ENCODE measurements around the gene TACC3.
A peak's percentile ranks its signal among the peaks of the same experiment; 100 is the strongest.
"Not testable (repeated sequence)": the region's sequence is repeated elsewhere in the genome, so short reads cannot be mapped to it uniquely, and the experiment has no call there.

TACC3 gene

GRCh38 chr4:1721003-1721665 is at the start of gene TACC3, which contains the start of gene TMEM129:
TACC3 (plus strand) TSS chr4:1721521; CDS start chr4:1723422, 1,901 bp downstream.
TMEM129 (minus strand) TSS chr4:1721323; CDS start chr4:1720837, 486 bp downstream.
- DNase-seq: peak; percentile 98

DNA sequence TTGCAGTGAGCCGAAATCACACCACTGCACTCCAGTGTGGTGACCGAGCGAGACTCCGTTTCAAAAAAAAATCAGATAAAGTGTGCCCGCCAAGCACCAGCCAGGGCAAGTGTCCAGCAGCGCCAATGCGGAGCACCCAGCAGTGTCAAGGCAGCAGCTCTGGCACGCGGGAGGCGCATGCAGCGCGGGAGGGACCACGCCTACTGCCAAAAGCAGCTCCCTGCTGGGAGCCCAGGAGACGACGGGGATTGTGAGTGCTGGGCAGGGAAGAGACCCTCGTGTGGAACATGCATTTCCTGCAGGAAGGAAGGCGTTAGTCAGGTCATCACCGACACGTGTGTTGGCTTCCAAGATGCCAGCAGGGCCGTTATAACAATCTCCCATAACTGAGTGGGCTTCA is 47.6 kb upstream of the TACC3 start:
- no peak for DNase-seq

DNA sequence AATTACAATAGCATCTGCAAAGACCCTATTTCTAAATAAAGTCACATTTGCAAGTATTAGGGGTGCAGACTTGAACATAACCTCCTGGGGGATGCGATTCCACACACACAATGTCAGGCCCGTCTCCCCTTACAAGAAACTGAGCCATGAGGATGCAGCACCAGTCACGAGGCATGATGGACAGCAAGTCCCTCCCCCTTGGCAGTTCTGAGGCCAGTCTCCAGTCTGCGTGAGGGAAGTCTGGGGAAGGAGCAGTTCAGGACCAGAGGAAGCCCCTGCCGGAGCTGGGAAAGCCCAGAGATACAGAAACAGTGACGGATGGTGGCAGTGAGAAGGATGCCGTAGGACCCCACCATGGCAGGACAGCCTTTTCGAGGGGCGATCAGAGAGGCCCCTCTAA is 46.6 kb upstream of the TACC3 start:
- DNase-seq: no peak

- DNase-seq: no peak
Measured at GRCh38 chr4:1675136-1675801, 46.1 kb upstream of the TACC3 start.

- DNase-seq: no peak
Measured at GRCh38 chr4:1675802-1676137, 45.6 kb upstream of the TACC3 start.

GRCh38 chr4:1676605-1677525 is 44.5 kb upstream of the TACC3 start:
- DNase-seq: no peak

- DNase-seq: no peak
Measured at GRCh38 chr4:1678244-1678643, 43.1 kb upstream of the TACC3 start.

DNA sequence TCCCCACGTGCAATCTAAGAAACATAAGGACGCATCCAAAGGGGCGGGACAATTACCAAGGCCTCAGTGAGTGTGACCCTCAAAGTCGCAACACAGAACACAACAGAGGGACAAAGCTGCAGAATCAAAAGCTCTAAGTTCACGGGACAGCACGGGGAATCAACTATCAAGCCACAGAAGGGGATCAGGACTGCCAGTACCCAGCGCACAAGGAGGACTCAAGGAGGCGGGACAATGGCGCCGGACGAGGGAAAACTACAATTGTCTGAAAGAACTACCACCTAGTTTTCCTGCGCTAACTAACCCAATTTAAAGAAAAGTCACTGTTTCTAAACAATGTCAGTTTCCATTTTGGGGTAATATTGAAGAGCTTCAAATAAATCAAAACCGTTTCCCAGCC is 38.5 kb upstream of the TACC3 start:
- no peak for DNase-seq

- no peak for DNase-seq
Measured at GRCh38 chr4:1683261-1683735, 38.0 kb upstream of the TACC3 start.

- DNase-seq: peak; percentile 96
Measured at GRCh38 chr4:1683736-1684505, 37.4 kb upstream of the TACC3 start, which contains the start of gene FAM53A. FAM53A (minus strand) TSS chr4:1684313; CDS start chr4:1668741, 15,572 bp downstream.

DNA sequence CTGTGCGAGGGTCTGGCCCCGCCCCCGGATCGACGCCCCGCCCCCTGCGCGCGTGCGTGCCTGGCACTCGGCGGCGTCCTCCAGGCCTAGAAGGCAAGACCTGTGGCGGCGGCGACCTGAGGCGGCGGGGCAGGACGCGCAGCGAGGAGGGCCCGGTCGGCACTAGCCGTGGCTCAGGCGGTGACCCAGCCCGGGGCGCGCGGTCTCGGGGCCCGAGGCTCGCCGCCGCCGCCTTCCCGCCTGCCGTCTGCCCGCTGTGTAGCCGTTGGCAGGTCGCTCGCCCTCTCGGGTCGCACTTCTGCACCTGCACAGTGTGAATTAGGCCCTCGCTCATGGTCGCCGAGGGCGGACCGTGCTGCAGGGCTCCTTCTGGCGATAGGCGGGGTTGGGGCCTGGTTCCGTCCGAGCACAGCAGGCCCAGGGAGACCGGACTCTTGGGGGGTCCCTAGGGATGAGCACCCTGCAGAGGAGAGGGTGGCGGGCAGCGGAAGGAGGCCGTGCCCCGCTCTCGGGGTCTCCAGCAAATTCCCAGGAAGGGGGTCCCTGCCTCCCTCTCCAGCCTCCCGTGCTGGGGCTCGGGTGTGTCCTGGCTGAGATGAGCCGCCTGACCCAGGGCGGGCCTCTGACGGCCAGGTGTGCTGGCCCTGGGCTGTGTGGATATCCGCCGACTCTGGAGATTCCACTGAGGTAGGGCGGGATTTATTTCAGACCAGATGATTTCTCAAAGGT is 36.7 kb upstream of the TACC3 start:
- DNase-seq: no peak

GRCh38 chr4:1685235-1686150 is 35.8 kb upstream of the TACC3 start:
- no peak for DNase-seq

DNA sequence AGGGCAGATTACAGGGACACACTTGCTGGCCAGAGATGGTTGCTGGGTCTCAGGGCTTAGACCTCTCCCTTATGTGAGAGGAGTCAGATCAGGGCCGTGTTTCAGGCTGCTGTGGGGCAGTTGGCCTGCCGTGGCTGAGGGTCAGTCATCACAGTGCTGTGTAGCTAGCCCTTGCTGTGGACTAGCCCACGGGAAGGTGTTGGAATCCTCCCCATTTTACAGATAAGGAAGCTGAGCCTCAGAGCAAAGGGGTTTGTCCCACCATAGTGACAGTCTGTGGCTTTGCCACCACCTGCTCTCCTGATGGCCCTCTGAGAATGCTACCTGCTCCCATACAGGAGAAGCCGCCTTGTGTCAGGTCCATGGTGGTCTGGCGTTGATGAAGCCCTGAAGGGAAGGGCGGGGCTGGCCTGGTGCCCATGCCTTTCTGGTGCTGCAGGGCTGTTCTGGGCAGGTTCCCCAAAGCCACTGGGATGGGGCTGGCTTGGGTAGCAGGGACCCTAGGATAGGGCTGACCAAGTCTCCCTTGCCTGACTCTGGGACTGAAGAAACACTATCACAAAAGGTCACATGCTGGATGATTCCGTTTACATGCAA is 34.8 kb upstream of the TACC3 start:
- no peak for DNase-seq

DNA sequence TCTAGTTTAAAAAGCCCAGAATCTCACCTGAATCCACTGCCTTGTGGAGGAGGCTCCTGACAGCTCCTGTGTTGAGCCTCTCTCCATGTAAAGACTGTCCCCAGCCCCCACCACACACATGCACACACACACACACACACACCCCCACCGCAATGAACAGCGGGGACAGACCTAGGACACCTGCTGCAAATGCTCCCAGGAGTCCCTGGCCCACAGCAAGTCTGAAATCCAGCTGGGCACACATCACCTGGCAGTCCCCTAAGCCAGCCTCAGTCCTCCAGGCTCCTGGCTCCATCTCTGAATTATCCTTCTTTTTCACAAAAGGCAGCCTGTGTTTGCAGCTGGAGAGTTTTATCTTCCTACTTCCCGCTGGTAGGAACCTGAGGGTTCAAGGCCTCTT is 30.6 kb upstream of the TACC3 start:
- no peak for DNase-seq

DNA sequence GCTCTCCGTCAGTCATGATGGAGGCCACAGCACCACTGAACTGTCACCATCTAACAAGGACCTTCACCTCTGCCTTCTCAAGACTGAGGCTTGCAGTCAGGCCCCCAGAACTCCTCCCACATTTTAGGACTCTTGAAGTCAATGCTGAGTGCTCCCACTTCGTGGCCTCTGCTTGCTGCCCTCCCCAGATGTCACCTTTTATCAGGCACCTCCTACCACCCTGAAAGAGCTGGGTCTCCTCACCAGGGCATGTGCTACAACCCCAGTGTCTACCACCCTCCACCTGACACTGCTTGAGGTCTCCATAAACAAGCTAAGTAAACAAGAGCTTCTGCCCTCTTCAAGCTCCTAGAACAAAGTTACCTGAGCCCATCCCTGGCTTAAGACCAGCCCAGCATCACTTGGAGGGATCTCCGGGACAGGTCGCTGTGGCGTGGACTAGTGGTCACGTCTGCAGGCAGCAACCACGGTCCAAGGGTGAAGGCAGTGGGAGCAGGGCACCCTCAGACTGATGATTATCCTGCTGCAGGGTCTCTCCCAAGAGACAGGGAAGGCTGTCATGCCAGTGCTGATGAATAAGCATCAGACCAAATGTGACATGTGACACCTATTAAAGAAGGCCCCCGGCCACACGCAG is 29.5 kb upstream of the TACC3 start:
- no peak for DNase-seq

DNA sequence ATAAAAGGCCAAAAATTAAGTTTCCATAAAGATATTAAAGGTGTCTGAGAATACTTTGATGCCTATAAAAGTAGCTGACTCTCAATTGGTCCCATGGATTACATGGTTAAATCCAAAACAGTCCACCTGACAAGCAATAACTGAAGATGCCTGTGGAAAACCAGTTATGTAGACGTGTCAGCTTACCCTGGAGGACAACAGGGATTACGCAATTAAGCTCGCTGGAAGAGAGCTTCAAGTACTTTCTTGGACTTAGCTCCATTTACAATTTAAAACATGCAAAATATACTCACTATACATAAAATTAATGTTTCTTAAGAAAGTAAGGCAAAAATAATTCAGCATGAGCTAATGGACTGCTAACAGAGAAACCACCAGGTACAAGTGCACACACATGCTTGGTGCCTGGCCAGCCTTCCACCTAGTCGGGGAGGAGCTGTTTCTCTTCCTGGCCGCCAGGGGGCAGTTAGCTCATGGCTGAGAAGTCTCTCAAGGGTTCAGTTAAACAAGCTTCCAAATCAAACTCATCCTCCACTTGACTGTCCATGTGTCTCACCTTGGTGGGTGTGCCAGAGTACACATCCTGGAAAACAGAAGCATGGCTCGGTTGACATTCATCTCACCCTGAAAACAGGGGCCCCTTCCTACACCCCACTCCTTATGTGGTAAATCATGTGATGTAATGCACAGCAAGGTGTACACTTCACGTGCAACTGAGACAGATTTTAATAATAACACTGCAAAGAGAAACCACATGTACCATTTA is 28.0 kb upstream of the TACC3 start:
- peak; percentile 87 for DNase-seq

DNA sequence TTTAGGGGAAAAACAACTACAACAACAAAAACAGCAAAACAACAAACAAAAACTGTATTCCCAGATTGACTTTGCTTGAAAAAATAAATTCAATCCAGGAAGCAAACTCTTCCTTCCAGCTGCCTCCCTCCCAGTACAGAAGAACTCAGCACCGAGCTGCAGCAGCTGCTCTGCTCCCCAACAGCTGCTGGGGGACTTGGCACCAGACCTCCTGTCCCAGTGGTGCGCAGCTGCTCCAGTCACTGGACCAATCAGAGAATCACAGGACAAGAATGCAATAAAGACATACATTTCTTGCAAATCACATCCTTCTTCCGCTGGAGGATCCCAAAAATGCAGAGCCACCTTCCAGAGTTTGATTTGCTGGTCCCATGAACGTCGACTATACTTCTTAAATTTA is 25.4 kb upstream of the TACC3 start:
- DNase-seq: no peak

GRCh38 chr4:1701671-1702070 is 19.6 kb upstream of the TACC3 start:
- DNase-seq: not testable (repeated sequence)

DNA sequence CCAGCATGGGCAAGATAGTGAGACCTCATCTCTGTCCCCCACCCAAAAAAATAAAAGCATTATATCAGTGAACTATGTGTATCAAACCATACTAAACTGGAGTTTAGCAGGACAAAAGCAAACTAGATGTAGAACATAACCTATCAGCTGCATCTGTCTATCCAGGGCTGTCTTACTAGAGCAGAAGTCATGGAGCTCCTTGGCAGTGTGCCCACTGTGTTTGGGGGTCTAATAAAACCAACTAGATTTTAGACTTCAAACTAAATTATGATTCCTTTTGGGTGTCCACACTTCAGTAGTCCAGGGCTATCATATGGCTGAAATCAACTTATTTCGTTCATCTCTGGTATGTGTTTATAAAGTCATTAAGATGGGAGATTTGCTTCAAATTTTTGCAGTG is 17.5 kb upstream of the TACC3 start:
- no peak for DNase-seq
